Body of pancreas (tissue), 4 donors: ENCODE results near the gene CALR3. TPM values are rescaled to one million over a fixed set of nuclear protein-coding genes. Genes with fewer than 3 reads are reported as not detected.

Source experiments
- ATAC-seq: fragments of 150-250 bp; one replicate; pipeline ENCODE4 v1.9.1; 2016
- DNase-seq, 4 donors: peaks; one replicate each; pipeline ENCODE4 v3.0.0-alpha.2; 2019
- H3K27ac ChIP-seq, 4 donors: fragments of 200-600 bp; sonication (generic); 1 replicate in 3 of 4; 2 replicates in 1 of 4; pipeline versions ENCODE4 v1.5.1 to v1.6.1; 2016 to 2019; ENCODE audit warnings: mild to moderate bottlenecking in 1 of 4, mixed read lengths in 1 of 4, moderate library complexity in 1 of 4
- H3K27me3 ChIP-seq, 2 donors: fragments of 200-600 bp; sonication (generic); one replicate each; pipeline ENCODE4 v1.6.0; 2016; ENCODE audit warnings: mild to moderate bottlenecking in 1 of 2
- H3K36me3 ChIP-seq, 2 donors: fragments of 200-600 bp; sonication (generic); replicated peaks in 1 of 2; 2 replicates each; pipeline ENCODE4 v1.5.1; 2016; ENCODE audit warnings: low read depth in 2 of 2; ENCODE audit not compliant: insufficient read depth in 1 of 2
- H3K4me1 ChIP-seq: fragments of 200-600 bp; sonication (generic); one replicate; pipeline ENCODE4 v1.6.0; 2016
- H3K4me3 ChIP-seq, 2 donors: fragments of 200-600 bp; sonication (generic); 1 replicate in 1 of 2; 2 replicates in 1 of 2; pipeline ENCODE4 v1.5.1; 2016 to 2019
- H3K9me3 ChIP-seq, 3 donors: fragments of 200-600 bp; sonication (generic); 1 replicate in 2 of 3; 2 replicates in 1 of 3; pipeline ENCODE4 v1.5.1; 2016
- POLR2A ChIP-seq, 3 donors: fragments of 450-650 bp; IDR thresholded peaks; one replicate each; pipeline ENCODE4 v1.6.1; 2016; ENCODE audit warnings: antibody characterized with exemption in 3 of 3, mild to moderate bottlenecking in 2 of 3
- WGBS, 2 donors: methylation state at CpG; one replicate each; pipeline ENCODE4 v1.1.5; 2017; 5-methylcytosine and 5-hydroxymethylcytosine counted together
- intact Hi-C: fragments of 100-400 bp; cut with DNase I; formaldehyde crosslinking; loops from one replicate; pipeline ENCODE4 v1.15.1; 2023
- total RNA-seq, 2 donors: library from RNA; depleted of rRNA; stranded (reverse); fragments of >200 nt; gene quantifications; one replicate each; pipeline ENCODE4 v1.1.0, GENCODE V29; 2016
- TF ChIP-seq, protein P1 (sequence below), 7 experiments: fragments of 450-650 bp in 4 of 7; fragments of 200-600 bp in 3 of 7; sonication (generic) in 3 of 7; IDR thresholded peaks; one replicate each; pipeline ENCODE4 v1.5.1; 2016 to 2019; ENCODE audit warnings: antibody characterized with exemption in 7 of 7

The CALR3 gene
- total RNA-seq, 2 donors from 2014 or later = not detected

DNA sequence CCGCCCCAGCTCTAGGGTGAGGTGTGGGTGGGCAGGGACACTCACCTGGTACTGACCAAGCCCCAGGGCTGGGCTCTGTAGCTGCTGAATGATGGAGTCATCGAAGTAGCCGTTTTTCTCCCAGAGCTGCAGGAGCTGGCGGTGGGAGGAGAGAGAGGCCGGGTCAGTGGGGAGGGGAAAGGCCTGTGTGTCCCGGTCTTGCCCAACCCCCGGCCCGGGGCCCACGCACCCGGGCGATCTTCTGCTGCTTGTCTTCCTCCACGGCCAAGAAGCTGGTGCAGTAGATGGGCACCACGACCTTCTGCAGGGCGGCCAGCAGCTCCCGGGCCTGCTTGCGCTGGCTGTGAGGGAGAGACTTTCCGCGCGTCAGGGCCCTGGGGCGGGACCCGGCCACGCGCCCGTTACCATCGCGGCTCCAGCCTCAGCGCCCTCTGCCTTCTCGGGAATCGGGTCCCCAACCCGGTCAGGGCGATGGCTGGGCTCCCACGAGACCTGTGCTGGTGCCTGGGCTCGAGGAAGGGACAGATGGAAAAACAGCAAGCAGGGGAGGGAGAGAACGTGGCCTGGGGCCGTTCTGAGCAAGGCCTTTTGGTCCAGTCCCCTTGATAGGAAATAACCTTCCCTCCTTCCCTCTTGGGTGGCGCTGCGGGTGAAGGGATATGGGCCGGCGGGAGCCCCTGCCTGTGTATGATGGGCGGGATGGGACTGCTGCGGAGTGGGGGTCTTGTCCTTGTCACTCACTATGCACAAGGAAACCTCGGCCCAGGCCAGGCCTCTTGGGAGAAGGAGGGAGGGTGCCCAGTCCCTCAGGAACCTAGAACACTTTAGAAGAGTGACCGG is 34.8 kb upstream of the CALR3 start:
- Histone ChIP-seq H3K4me3 (no peak overlapping the region), H3K4me1 (no peaks in the 10 kb centered on the region), H3K9me3 (no peaks in the 10 kb centered on the region), H3K36me3 (peaks cover 25 to 69% of the 10 kb centered on the region in 2 donors), H3K27me3 (no peaks in the 10 kb centered on the region), H3K27ac (no peak overlapping the region)
- DNase-seq = no peak
- TF ChIP-seq, protein P1, sequence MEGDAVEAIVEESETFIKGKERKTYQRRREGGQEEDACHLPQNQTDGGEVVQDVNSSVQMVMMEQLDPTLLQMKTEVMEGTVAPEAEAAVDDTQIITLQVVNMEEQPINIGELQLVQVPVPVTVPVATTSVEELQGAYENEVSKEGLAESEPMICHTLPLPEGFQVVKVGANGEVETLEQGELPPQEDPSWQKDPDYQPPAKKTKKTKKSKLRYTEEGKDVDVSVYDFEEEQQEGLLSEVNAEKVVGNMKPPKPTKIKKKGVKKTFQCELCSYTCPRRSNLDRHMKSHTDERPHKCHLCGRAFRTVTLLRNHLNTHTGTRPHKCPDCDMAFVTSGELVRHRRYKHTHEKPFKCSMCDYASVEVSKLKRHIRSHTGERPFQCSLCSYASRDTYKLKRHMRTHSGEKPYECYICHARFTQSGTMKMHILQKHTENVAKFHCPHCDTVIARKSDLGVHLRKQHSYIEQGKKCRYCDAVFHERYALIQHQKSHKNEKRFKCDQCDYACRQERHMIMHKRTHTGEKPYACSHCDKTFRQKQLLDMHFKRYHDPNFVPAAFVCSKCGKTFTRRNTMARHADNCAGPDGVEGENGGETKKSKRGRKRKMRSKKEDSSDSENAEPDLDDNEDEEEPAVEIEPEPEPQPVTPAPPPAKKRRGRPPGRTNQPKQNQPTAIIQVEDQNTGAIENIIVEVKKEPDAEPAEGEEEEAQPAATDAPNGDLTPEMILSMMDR (IDR thresholded peaks at IDR 0.05) = no peak
- TF ChIP-seq POLR2A (IDR thresholded peaks at IDR 0.05) = no peak
- intact Hi-C loops = loop anchor here (5.0 kb wide), 1 partner anchor 322 kb away; no protein-coding TSS in a partner anchor
- ATAC-seq = no peak
- 93 to 94% methylated on average over 24 to 27 of the region's 43 CpGs for WGBS, 2 donors

DNA sequence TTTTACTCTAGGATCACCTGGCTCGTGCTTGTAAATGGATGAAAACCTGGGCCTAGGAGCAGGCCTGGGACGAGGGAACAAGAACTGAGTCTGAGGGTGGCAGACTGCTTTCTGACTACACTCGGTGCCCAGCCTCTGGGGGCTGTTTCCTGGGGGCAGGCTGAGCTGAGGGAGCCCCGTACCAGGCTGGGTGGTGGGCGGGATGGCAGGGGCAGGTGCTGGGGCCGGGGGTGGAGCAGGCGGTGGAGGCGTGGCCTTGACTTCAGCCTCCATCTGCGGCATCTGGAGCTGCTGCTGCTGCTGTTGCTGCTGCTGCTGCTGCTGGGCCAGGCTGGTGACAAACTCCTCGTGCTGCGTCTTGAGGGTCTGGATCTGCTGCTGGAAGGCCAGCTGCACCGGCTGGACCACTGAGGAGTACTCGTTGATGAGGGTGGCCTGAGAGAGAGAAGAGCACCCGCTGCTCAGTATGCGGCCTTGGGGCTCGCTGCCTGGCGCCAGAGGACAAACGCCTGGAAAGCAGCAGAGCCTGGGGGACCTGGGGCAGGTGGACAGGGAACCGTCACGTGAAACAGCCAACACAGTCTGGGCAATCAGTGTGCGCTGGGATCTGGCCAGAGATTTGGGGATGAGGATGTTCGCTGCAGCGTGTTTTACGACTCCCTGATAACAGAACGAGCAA is 33.6 kb upstream of the CALR3 start:
- DNase-seq (no peak), ATAC-seq (no peak)
- intact Hi-C loops = loop anchor here (5.0 kb wide), 1 partner anchor 323 kb away; no protein-coding TSS in a partner anchor
- 89 to 93% methylated on average over 9 to 22 of the region's 25 CpGs for WGBS, 2 donors
- no peak for TF ChIP-seq POLR2A (IDR thresholded peaks at IDR 0.05)
- TF ChIP-seq, protein P1 (IDR thresholded peaks at IDR 0.05) = no peak
- no peaks in the 10 kb centered on the region for H3K9me3 ChIP-seq
- H3K36me3 ChIP-seq = peaks cover 16 to 72% of the 10 kb centered on the region in 2 donors
- H3K4me3 ChIP-seq = no peak overlapping the region
- H3K4me1 ChIP-seq = no peaks in the 10 kb centered on the region
- no peaks in the 10 kb centered on the region for H3K27me3 ChIP-seq
- no peak overlapping the region for H3K27ac ChIP-seq

DNA sequence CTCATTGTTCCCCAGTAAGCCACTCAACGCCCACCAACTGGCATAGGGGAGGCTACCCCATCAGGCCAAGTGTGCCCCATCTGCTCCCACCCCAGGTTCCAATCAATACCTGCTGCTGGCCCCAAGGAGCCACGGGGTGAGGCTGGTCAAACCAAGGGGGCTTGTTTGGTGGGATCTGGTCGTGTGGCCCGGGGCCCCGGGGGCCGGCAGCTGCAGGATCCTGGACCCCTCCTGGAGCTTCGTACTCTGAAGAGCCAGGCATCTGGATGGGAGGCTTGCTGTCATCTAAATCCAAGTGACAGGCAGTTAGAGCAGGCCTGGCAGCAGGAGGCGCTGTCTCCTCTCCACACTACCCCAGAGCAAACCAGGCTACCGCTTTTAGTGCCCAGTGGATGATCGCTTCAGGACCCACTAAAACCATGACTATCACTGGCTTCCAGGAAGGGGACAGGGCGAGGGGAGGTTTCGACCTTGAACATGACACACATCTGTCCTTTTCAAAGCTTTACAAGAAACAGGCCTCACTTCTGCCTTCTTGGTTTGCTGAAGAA is 32.1 kb upstream of the CALR3 start:
- intact Hi-C loops = no loop called here
- ATAC-seq (no peak), DNase-seq (peak in 3 of 4 donors; percentile 23 to 46 (median 35))
- Histone ChIP-seq H3K9me3 (no peaks in the 10 kb centered on the region), H3K4me3 (no peak overlapping the region), H3K36me3 (peaks cover 20 to 74% of the 10 kb centered on the region in 2 donors), H3K27me3 (no peaks in the 10 kb centered on the region), H3K27ac (no peak overlapping the region), H3K4me1 (no peaks in the 10 kb centered on the region)
- TF ChIP-seq POLR2A (IDR thresholded peaks at IDR 0.05) = no peak
- TF ChIP-seq, protein P1 (IDR thresholded peaks at IDR 0.05) = peak in 4 of 7 experiments; percentile 16 to 34 (median 32)
- 87 to 90% methylated on average over 10 to 12 of the region's 12 CpGs for WGBS, 2 donors

DNA sequence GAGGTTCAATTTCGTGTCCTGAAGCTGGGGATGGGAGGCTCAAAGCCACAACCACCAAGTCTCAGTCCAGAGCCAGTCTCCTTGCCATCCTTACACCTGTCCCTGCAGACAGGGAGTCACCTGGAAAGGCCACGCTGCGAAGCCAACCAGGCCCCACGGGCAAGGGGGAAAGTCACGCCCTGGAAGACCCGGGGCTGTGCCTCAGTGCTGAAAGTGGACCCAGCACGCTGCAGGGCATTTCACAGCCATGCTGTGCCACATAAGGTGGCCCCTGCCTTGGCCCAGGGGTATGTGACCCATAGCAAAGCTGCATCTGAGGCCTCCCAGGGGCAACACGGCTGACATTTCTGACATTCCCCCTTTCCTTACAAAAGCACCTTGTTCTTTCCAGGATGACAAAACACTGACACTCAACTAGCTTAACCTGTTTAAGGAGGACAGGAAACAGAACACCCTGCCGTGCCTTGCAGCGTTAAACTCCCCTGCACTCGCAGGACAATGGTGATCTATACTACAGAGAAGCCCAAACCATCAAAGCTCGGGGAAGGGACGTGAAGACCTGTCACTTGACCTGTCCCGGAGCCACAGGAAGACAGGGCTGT is 31.5 kb upstream of the CALR3 start:
- ATAC-seq = no peak
- intact Hi-C loops = no loop called here
- no peaks in the 10 kb centered on the region for H3K4me1 ChIP-seq
- DNase-seq = no peak
- TF ChIP-seq POLR2A (IDR thresholded peaks at IDR 0.05) = no peak
- TF ChIP-seq, protein P1 (IDR thresholded peaks at IDR 0.05) = no peak
- H3K27me3 ChIP-seq = no peaks in the 10 kb centered on the region
- H3K27ac ChIP-seq = no peak overlapping the region
- no peak overlapping the region for H3K4me3 ChIP-seq
- H3K9me3 ChIP-seq = no peaks in the 10 kb centered on the region
- H3K36me3 ChIP-seq = peaks cover 26 to 75% of the 10 kb centered on the region in 2 donors
- 69 to 78% methylated on average over 10 to 14 of the region's 14 CpGs for WGBS, 2 donors
